Measurements from ENCODE around the gene PEPD.

The PEPD gene

GRCh38 chr19:33422369-33423180 is 99.0 kb downstream of the PEPD start:
- DNase-seq (ENCODE audit: low read depth in 3 of 3), result no peak

- no peak for DNase-seq (ENCODE audit: low read depth in 3 of 3)
Observed at GRCh38 chr19:33421368-33421767, 100.2 kb downstream of the PEPD start.

- no peak for DNase-seq (ENCODE audit: low read depth in 3 of 3)
Observed at GRCh38 chr19:33420821-33421220, 100.8 kb downstream of the PEPD start.

GRCh38 chr19:33419788-33420130 is 101.8 kb downstream of the PEPD start:
- no peak for DNase-seq (ENCODE audit: low read depth in 3 of 3)

GRCh38 chr19:33418871-33419787 is 102.5 kb downstream of the PEPD start:
- DNase-seq (ENCODE audit: low read depth in 3 of 3), result no peak

- no peak for DNase-seq (ENCODE audit: low read depth in 3 of 3)
Observed at GRCh38 chr19:33418461-33418860, 103.1 kb downstream of the PEPD start.

- DNase-seq (ENCODE audit: low read depth in 3 of 3), result no peak
Observed at GRCh38 chr19:33417751-33418150, 103.8 kb downstream of the PEPD start.

GRCh38 chr19:33416307-33417215 is 105.0 kb downstream of the PEPD start:
- DNase-seq (ENCODE audit: low read depth in 3 of 3), result peak; percentile 41 to 70 (median 45)

GRCh38 chr19:33414667-33415605 is 106.7 kb downstream of the PEPD start:
- DNase-seq (ENCODE audit: low read depth in 3 of 3), result no peak

- DNase-seq (ENCODE audit: low read depth in 3 of 3), result no peak
Observed at GRCh38 chr19:33413868-33414666, 107.5 kb downstream of the PEPD start.

GRCh38 chr19:33413426-33413725 is 108.2 kb downstream of the PEPD start:
- DNase-seq (ENCODE audit: low read depth in 3 of 3), result no peak

- DNase-seq (ENCODE audit: low read depth in 3 of 3), result no peak
Observed at GRCh38 chr19:33412601-33413425, 108.8 kb downstream of the PEPD start.

GRCh38 chr19:33411621-33412180 is 109.9 kb downstream of the PEPD start:
- DNase-seq (ENCODE audit: low read depth in 3 of 3), result no peak

- DNase-seq (ENCODE audit: low read depth in 3 of 3), result no peak
Observed at GRCh38 chr19:33410915-33411401, 110.6 kb downstream of the PEPD start.

- DNase-seq (ENCODE audit: low read depth in 3 of 3), result no peak
Observed at GRCh38 chr19:33409906-33410685, 111.5 kb downstream of the PEPD start.

- no peak for DNase-seq (ENCODE audit: low read depth in 3 of 3)
Observed at GRCh38 chr19:33408538-33409434, 112.8 kb downstream of the PEPD start.

GRCh38 chr19:33408116-33408515 is 113.5 kb downstream of the PEPD start:
- DNase-seq (ENCODE audit: low read depth in 3 of 3), result no peak
